MM.1S (cell line): ENCODE results near the gene NAA11.

Source experiments
- DNase-seq: peaks from one replicate; pipeline ENCODE4 v3.0.0-alpha.2; 2015
- H2AFZ ChIP-seq: fragments of 300-600 bp; sonication (generic); 2 replicates; pipeline ENCODE4 v1.6.0; 2016; ENCODE audit warnings: antibody characterized with exemption, low read length
- H3F3A ChIP-seq: fragments of 300-600 bp; sonication (generic); 2 replicates; pipeline ENCODE4 v1.6.1; 2016; ENCODE audit warnings: mild to moderate bottlenecking, antibody characterized with exemption, low read length, moderate library complexity, mixed read lengths; ENCODE audit not compliant: insufficient read depth
- H3K27ac ChIP-seq: fragments of 300-600 bp; sonication (generic); 2 replicates; pipeline ENCODE4 v1.5.1; 2016; ENCODE audit warnings: mild to moderate bottlenecking, low read length
- H3K27me3 ChIP-seq: fragments of 300-600 bp; sonication (generic); replicated peaks from 2 replicates; pipeline ENCODE4 v1.6.0; 2016; ENCODE audit warnings: low read length; ENCODE audit not compliant: insufficient read depth
- H3K36me3 ChIP-seq: fragments of 300-600 bp; sonication (generic); replicated peaks from 2 replicates; pipeline ENCODE4 v1.6.1; 2016; ENCODE audit warnings: mild to moderate bottlenecking, low read length, mixed read lengths; ENCODE audit not compliant: insufficient read depth
- H3K4me1 ChIP-seq: fragments of 300-600 bp; sonication (generic); 2 replicates; pipeline ENCODE4 v1.6.1; 2016; ENCODE audit warnings: low read length, mixed read lengths
- H3K4me2 ChIP-seq: fragments of 300-600 bp; sonication (generic); 2 replicates; pipeline ENCODE4 v1.6.0; 2016; ENCODE audit warnings: low read depth, low read length
- H3K4me3 ChIP-seq: fragments of 300-600 bp; sonication (generic); 2 replicates; pipeline ENCODE4 v1.5.1; 2016; ENCODE audit warnings: low read length, mixed read lengths
- H3K79me2 ChIP-seq: fragments of 300-600 bp; sonication (generic); 2 replicates; pipeline ENCODE4 v1.6.1; 2016; ENCODE audit warnings: mixed run types, low read length, mixed read lengths
- H3K9ac ChIP-seq: fragments of 300-600 bp; sonication (generic); 2 replicates; pipeline ENCODE4 v1.6.1; 2016; ENCODE audit warnings: low read length, mixed read lengths
- H3K9me2 ChIP-seq: fragments of 300-600 bp; sonication (generic); replicated peaks from 2 replicates; pipeline ENCODE4 v1.6.1; 2016; ENCODE audit warnings: mild to moderate bottlenecking, low read length, mixed read lengths; ENCODE audit not compliant: insufficient read depth
- H3K9me3 ChIP-seq: fragments of 300-600 bp; sonication (generic); replicated peaks from 2 replicates; pipeline ENCODE4 v1.6.1; 2016; ENCODE audit warnings: mild to moderate bottlenecking, low read length, mixed read lengths; ENCODE audit not compliant: insufficient read depth
- H4K20me1 ChIP-seq: fragments of 300-600 bp; sonication (generic); 2 replicates; pipeline ENCODE4 v1.6.1; 2016; ENCODE audit warnings: mild to moderate bottlenecking, low read length, moderate library complexity, mixed read lengths; ENCODE audit not compliant: insufficient read depth
- CTCF ChIP-seq: fragments of 300-600 bp; sonication (generic); IDR thresholded peaks from 2 replicates; pipeline ENCODE4 v1.5.1; 2016; ENCODE audit warnings: antibody characterized with exemption, low read length, mixed read lengths
- EZH2 ChIP-seq: fragments of 300-600 bp; sonication (generic); optimal IDR thresholded peaks from 2 replicates; pipeline ENCODE3; 2017; ENCODE audit warnings: low read depth, mild to moderate bottlenecking, antibody characterized with exemption, low read length, mixed read lengths
- EZH2phosphoT487 ChIP-seq: fragments of 300-600 bp; sonication (generic); IDR thresholded peaks from 2 replicates; pipeline ENCODE4 v1.6.1; 2018; ENCODE audit warnings: antibody characterized with exemption, low read length

NAA11 gene

GRCh38 chr4:79325864-79326328 is at the start of gene NAA11:
TSS of gene NAA11 (minus strand) at chr4:79326061. CDS start at chr4:79325877, 184 bp downstream.
- Histone ChIP-seq H3K27ac (no peak within 1 kb of the TSS), H3K79me2 (no peaks in the 10 kb centered on the region), H4K20me1 (no peaks in the 10 kb centered on the region), H3K4me1 (peaks cover under 1% of the 10 kb centered on the region; the same call in 1 of the 2 replicates), H3K4me2 (no peak within 1 kb of the TSS), H2AFZ (no peak within 1 kb of the TSS), H3K9me3 (no peaks in the 10 kb centered on the region), H3K9me2 (no peaks in the 10 kb centered on the region), H3K36me3 (no peaks in the 10 kb centered on the region), H3K9ac (no peak within 1 kb of the TSS), H3K4me3 (no peak within 1 kb of the TSS), H3K27me3 (no peaks in the 10 kb centered on the region), H3F3A (no peaks in the 10 kb centered on the region)
- DNase-seq = no peak
- no peak for TF ChIP-seq CTCF
- TF ChIP-seq EZH2phosphoT487 = no peak
- no peak for TF ChIP-seq EZH2

DNA sequence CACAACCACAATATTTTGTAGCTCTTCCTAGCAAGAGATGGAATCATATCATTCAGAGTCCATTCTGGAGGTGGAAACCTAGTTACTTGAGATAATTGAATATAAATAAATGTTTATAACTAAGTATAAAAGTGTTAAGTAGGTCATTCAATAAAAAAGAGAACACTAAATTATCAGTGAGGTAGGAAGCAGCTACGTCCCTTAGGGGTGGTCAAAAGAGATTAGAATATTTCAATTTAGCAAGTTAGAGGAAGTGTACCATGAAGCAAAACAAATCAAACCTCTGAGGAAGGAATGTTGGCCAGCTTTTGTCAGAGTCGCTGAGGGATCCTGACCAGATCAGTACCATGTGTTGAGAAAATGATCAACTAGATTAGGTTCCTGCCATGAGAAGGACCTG is 44.2 kb upstream of the NAA11 start:
- H4K20me1 ChIP-seq = no peaks in the 10 kb centered on the region
- no peaks in the 10 kb centered on the region for H3K27me3 ChIP-seq
- TF ChIP-seq CTCF (no peak), EZH2phosphoT487 (no peak), EZH2 (no peak)
- H3K36me3 ChIP-seq = no peaks in the 10 kb centered on the region
- H3K4me3 ChIP-seq = no peak overlapping the region
- H3K9me2 ChIP-seq = no peaks in the 10 kb centered on the region
- no peak overlapping the region for H3K4me2 ChIP-seq
- H3K79me2 ChIP-seq = no peaks in the 10 kb centered on the region
- no peak overlapping the region for H3K9ac ChIP-seq
- H2AFZ ChIP-seq = no peak overlapping the region
- H3K4me1 ChIP-seq = no peaks in the 10 kb centered on the region
- no peaks in the 10 kb centered on the region for H3F3A ChIP-seq
- H3K27ac ChIP-seq = no peak overlapping the region
- DNase-seq = no peak
- no peaks in the 10 kb centered on the region for H3K9me3 ChIP-seq

- Histone ChIP-seq H3K4me3 (no peak overlapping the region), H3K4me2 (no peak overlapping the region), H3K27ac (no peak overlapping the region), H3K27me3 (no peaks in the 10 kb centered on the region), H3K36me3 (no peaks in the 10 kb centered on the region), H2AFZ (no peak overlapping the region), H3K79me2 (no peaks in the 10 kb centered on the region), H3K9me2 (no peaks in the 10 kb centered on the region), H3K9ac (no peak overlapping the region), H4K20me1 (no peaks in the 10 kb centered on the region), H3K4me1 (no peaks in the 10 kb centered on the region), H3F3A (no peaks in the 10 kb centered on the region), H3K9me3 (no peaks in the 10 kb centered on the region)
- no peak for DNase-seq
- no peak for TF ChIP-seq CTCF
- TF ChIP-seq EZH2phosphoT487 = no peak
- no peak for TF ChIP-seq EZH2
Measured at GRCh38 chr4:79367096-79367495, 41.2 kb upstream of the NAA11 start.
